Heart left ventricle (tissue), 16 donors: ENCODE measurements around the gene PTCHD1. TPM values are rescaled to one million over a fixed set of nuclear protein-coding genes. Genes with fewer than 3 reads are reported as not detected.

Experiments used
- ATAC-seq, 4 donors: fragments of 200-7000 bp; cut with Tn5 transposase; one replicate each; pipeline ENCODE4 v1.9.1; 2020 to 2022; ENCODE audit warnings: moderate library complexity in 4 of 4, mild to moderate bottlenecking in 3 of 4, moderate number of reproducible peaks in 1 of 4
- DNase-seq, 5 donors: peaks; one replicate each; pipeline ENCODE4 v3.0.0-alpha.2; 2020
- H3K27ac ChIP-seq, 12 donors: fragments of 200-600 bp; sonication (generic) in 4 of 12; one replicate each; pipeline versions ENCODE4 v1.5.0 to v1.8.0; 2016 to 2022; ENCODE audit warnings: mild to moderate bottlenecking in 2 of 12
- H3K27me3 ChIP-seq, 9 donors: fragments of 200-600 bp; sonication (generic) in 2 of 9; one replicate each; pipeline versions ENCODE4 v1.5.1 to v1.8.0; 2016 to 2022; ENCODE audit warnings: mild to moderate bottlenecking in 3 of 9
- H3K36me3 ChIP-seq, 9 donors: fragments of 200-600 bp; sonication (generic) in 2 of 9; one replicate each; pipeline versions ENCODE4 v1.5.0 to v1.8.0; 2018 to 2022; ENCODE audit warnings: mild to moderate bottlenecking in 2 of 9
- H3K4me1 ChIP-seq, 12 donors: fragments of 200-600 bp; sonication (generic) in 4 of 12; one replicate each; pipeline versions ENCODE4 v1.5.0 to v1.8.0; 2016 to 2022; ENCODE audit warnings: mild to moderate bottlenecking in 3 of 12
- H3K4me3 ChIP-seq, 12 donors: fragments of 200-600 bp; sonication (generic) in 4 of 12; one replicate each; pipeline versions ENCODE4 v1.5.0 to v1.8.0; 2017 to 2022; ENCODE audit warnings: mild to moderate bottlenecking in 9 of 12, moderate library complexity in 4 of 12
- H3K9me3 ChIP-seq, 12 donors: fragments of 200-600 bp; sonication (generic) in 4 of 12; one replicate each; pipeline versions ENCODE4 v1.5.0 to v1.8.0; 2016 to 2022; ENCODE audit warnings: mild to moderate bottlenecking in 1 of 12
- CTCF ChIP-seq, 12 donors: fragments of 200-600 bp; sonication (generic) in 4 of 12; IDR thresholded peaks; one replicate each; pipeline versions ENCODE4 v1.5.0 to v1.8.0; 2018 to 2022; ENCODE audit warnings: antibody characterized with exemption in 12 of 12, mild to moderate bottlenecking in 5 of 12
- POLR2A ChIP-seq, 2 donors: fragments of 450-650 bp; IDR thresholded peaks; one replicate each; pipeline ENCODE4 v1.6.1; 2017; ENCODE audit warnings: antibody characterized with exemption in 2 of 2, mild to moderate bottlenecking in 2 of 2, moderate library complexity in 2 of 2
- WGBS, 4 donors: extraction: QIAGEN DNeasy Blood & Tissue Kit in 2 of 4; methylation state at CpG; one replicate each; pipeline versions ENCODE4 v1.1.5 to v1.1.7; 2013 to 2018; 5-methylcytosine and 5-hydroxymethylcytosine counted together
- intact Hi-C, 10 donors: fragments of 100-400 bp; cut with DNase I; formaldehyde crosslinking; loops; one replicate each; pipeline versions ENCODE4 v1.11.1 to v1.14.2; 2022
- polyA plus RNA-seq, 2 donors: library from polyadenylated mRNA; stranded (reverse); fragments of 200-250 nt; gene quantifications; one replicate each; pipeline ENCODE4 v1.2.3, GENCODE V29; 2013
- total RNA-seq, 9 donors: library from RNA; depleted of rRNA in 2 of 9; stranded (reverse); fragments of >200 nt in 2 of 9; fragmentation: NEBNext Ultra II Directional in 3 of 9; extraction: Animal tissue kit (Norgen Biotek cat#: 25700) in 3 of 9; gene quantifications; one replicate each; pipeline versions ENCODE4 v1.1.0 to v1.2.4, GENCODE V29; 2016 to 2023
- donor health status: ischemic (EF 13 %, LVEDD 7.1; RV severe dilation, severe dysfunction).
- donor health status: healthy with polysubstance abuse.
- donor health status: DM: no; HTN: yes; CAD: no.
- donor health status: DM: no; HTN: no; CAD: no.
- donor health status: ischemic (EF 25% LVEDD 6.9; RV normal size, moderate dysfunction).
- donor health status: ischemic (EF 25% LVEDD 5.7; RV mildly dilated, moderate dysfunction).
- donor health status: healthy.
- donor health status: DM: yes; HTN: yes; CAD: no.
- donor health status: ischemic (EF 35%, LVEDD 5.7; RV mildly dilated, moderate dysfunction).
- donor health status: nonischemic (EF 11% LVEDD 7.7; RV severe dilation, severe dysfunction).
- donor health status: DM: yes; HTN: yes; CAD: no.
- donor health status: PGD.
- donor health status: ischemic (EF 29% LVEDD 5.4; RV normal size, mild dysfunction).
- donor health status: nonischemic (EF 23%, LVEDD 6.1; RV moderate dilation, normal function).

The PTCHD1 gene
- total and polyA plus RNA-seq, 11 donors: under 0.01 to 0.12 (median 0.07) TPM; not detected in 4

DNA sequence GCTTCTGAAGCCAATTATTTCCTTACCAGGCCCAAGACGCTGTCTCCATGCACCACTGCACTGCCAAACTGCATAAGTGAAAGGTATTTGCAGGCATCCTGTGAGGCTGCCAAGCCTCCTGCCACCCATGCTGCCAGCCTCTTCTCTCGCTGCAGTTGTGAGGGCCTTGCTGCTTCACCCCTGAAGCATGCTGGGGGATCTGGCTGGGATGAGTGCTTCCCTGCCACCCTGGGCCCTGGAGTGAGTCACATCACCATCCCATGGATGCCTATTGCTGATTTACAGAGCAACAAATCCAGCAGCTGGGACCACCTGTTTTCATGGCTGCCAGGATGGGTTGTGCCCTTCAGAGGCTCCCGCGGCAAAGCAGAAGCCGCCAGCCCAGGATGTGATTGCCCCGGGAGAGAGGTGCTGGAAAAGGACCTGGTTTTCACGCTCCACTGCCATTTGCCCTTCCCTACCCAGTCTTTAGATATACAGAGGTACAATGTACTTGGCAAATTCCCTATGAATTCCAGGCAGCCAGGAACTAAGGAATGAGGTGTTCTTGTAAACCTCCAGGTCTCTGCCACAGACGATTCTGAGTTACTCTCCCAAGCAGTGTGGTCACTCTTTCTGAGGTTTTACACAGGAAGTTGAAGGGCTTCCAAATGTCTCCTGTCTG lies 41.5 kb upstream of the PTCHD1 start:
- TF ChIP-seq POLR2A (IDR thresholded peaks at IDR 0.05) (no peak), CTCF (IDR thresholded peaks at IDR 0.05) (no peak)
- H3K27ac ChIP-seq: no peak overlapping the region
- no peaks in the 10 kb centered on the region for H3K9me3 ChIP-seq
- WGBS, 4 donors: 62 to 76% (median 69%) methylated on average over 3 to 8 of the region's 8 CpGs
- ATAC-seq (no peak), DNase-seq (no peak)
- peaks cover 0 to 7% (median 0%) of the 10 kb centered on the region in 9 donors for H3K27me3 ChIP-seq
- intact Hi-C loops: no loop called here
- H3K4me1 ChIP-seq: no peaks in the 10 kb centered on the region
- H3K36me3 ChIP-seq: no peaks in the 10 kb centered on the region
- H3K4me3 ChIP-seq: no peak overlapping the region

DNA sequence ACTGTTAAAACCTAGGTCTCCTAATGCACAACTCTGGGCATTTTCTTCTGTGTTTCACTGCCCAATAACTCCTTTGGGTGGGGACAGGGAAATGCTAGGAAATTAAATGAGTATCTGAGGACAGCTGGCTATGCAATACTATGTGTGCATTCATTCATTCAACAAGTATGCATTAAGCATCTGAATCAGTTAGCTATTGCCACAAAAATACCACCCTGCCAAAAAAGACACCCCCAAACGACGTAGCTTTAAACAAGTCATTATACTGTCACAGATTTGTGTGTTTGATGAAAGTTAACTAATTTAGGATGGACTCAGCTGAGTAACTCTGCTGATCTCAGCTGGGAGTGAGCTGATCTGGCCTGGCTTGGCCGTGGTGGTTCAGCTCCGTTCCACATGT lies 29.8 kb upstream of the PTCHD1 start:
- ATAC-seq: no peak
- intact Hi-C loops: no loop called here

DNA sequence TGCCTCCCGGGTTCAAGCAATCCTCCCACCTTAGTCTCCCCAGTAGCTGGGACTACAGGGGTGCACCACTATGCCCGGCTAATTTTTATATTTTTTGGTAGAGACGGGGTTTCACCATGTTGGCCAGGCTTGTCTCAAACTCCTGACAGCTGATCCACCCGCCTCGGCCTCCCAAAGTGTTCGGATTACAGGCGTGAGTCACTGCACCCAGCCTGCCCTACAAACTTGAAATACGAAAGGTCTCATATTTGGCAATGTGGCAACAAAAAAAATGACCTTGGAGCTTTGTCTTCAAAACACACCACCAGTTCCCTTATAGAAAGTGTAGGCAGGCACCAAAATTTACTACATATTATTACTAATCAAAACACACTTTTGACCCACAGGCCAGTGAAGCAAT lies 22.9 kb upstream of the PTCHD1 start:
- 79 to 95% (median 89%) methylated on average over 8 of the region's 8 CpGs for WGBS, 4 donors
- no peak for TF ChIP-seq CTCF (IDR thresholded peaks at IDR 0.05)
- TF ChIP-seq POLR2A (IDR thresholded peaks at IDR 0.05): no peak
- Histone ChIP-seq H3K4me1 (no peaks in the 10 kb centered on the region), H3K4me3 (no peak overlapping the region), H3K36me3 (no peaks in the 10 kb centered on the region), H3K9me3 (no peaks in the 10 kb centered on the region), H3K27me3 (peaks cover 0 to 7% (median 0%) of the 10 kb centered on the region in 9 donors), H3K27ac (no peak overlapping the region)
- DNase-seq: no peak
- no peak for ATAC-seq
- intact Hi-C loops: no loop called here

More for the DNA sequence above, 29.8 kb upstream of the PTCHD1 start:
- Histone ChIP-seq H3K27me3 (peaks cover 0 to 7% (median 0%) of the 10 kb centered on the region in 9 donors), H3K27ac (no peak overlapping the region), H3K36me3 (no peaks in the 10 kb centered on the region), H3K4me1 (no peaks in the 10 kb centered on the region), H3K4me3 (no peak overlapping the region), H3K9me3 (no peaks in the 10 kb centered on the region)
- 68 to 91% (median 81%) methylated on average over 4 of the region's 4 CpGs for WGBS, 4 donors
- no peak for DNase-seq
- TF ChIP-seq CTCF (IDR thresholded peaks at IDR 0.05) (no peak), POLR2A (IDR thresholded peaks at IDR 0.05) (no peak)

DNA sequence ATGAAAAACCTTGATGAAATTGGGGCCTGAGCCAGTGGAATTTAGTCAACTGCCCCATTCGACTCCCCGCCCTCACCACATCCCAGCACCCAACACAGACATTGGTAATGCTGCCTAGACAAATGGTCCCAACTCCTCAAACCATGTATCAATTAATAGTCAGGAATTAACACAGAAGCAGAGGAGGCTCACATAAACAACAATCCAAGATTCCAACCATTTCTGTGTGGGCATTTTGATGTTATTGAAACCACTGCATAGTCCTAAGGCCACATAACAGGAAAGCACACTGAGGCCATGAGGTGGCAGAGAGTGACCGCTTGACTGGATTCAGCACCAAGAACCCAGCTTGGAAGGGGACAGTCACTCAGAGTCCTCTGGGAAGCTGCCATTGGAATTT lies 22.5 kb upstream of the PTCHD1 start:
- H3K4me1 ChIP-seq: no peaks in the 10 kb centered on the region
- H3K27ac ChIP-seq: no peak overlapping the region
- H3K9me3 ChIP-seq: no peaks in the 10 kb centered on the region
- intact Hi-C loops: no loop called here
- TF ChIP-seq POLR2A (IDR thresholded peaks at IDR 0.05) (no peak), CTCF (IDR thresholded peaks at IDR 0.05) (no peak)
- no peaks in the 10 kb centered on the region for H3K36me3 ChIP-seq
- WGBS, 4 donors: 79 to 98% (median 86%) methylated on average over 3 of the region's 3 CpGs
- ATAC-seq (no peak), DNase-seq (no peak)
- H3K4me3 ChIP-seq: no peak overlapping the region
- peaks cover 0 to 7% (median 0%) of the 10 kb centered on the region in 9 donors for H3K27me3 ChIP-seq
